CD4-positive, alpha-beta T cell treated with Interleukin-17A for 1 hour (primary cell): ENCODE data around the gene RTN4RL1.
"Not testable (repeated sequence)": the region's sequence is repeated elsewhere in the genome, so short reads cannot be mapped to it uniquely, and the experiment has no call there.

ENCODE experiments used
- DNase-seq: peaks from one replicate; pipeline ENCODE4 v3.0.0-alpha.2; 2020

The RTN4RL1 gene

DNA sequence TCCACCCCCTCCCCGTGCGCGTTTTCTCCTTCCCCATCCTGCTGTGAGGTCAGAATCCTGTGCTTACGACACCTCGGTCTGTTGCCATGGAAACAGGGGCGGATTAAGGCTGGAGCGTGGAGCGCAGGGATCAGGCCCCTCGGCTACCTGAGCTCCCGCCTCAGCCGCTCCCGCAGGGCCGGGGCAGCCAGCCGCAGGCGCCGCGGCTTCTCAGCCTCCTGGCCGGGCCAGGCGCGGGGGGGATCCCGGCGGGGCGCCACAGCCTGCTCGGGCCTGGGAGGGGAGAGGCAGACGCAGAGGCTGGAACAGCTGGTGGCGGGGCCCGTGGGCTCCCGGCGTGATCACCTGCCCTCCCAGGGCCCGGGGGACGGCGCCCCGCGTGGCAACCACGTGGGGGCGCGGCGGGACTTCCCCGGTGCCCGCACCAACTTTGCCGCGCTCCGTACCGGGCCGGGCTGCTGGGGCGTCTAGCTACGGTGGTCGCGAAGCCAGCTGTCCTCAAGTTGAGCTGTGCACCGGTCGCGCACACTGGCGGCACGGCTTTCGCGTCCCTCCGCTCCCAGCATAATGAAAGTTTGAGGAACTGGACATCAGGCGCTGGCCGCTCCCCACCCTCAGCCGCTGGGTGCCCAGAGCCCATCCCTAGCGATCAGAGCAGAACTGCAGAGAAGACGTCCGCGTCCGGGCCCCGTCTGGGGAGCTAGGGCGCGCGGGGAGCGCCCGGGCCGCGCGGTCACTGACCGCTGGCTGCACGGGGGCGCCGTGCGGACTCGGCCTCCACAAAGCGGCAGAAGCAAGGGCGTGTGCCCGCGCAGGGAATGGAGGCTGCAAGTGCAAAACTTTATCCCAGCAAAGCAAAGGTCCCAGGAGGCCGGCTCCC lies 1.2 kb downstream of the RTN4RL1 start:
- DNase-seq = peak; percentile 65

GRCh38 chr17:2023256-2023655 lies 1.9 kb downstream of the RTN4RL1 start:
- DNase-seq = no peak

DNA sequence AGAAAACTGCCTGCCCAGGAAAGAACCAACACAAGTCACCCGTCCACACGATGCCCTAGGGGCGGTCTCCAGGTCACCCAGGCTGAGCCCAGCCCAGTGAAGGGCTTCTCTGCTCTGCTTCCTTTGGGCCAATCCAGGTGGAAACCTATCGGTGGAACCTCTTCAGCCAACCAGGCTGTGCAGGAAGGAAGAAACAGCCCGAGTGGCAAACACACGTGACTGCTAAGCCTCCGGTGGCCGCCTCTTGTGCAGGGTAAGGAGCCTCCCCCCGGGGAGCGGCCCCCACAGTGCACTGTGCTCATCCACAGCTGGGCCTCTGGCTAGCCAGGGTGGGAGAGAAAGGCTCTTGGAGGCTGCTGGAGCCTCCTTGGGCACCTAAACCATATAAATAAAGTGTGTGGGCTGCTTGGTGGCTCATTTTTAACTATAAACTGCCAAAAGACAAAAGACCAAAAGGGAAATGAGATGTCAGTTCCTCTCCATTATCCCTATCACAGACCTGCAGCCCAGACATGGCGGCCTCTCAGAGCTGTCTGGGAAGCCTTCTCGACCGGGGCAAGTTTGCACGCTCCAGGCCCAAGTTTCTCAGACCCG lies 2.4 kb downstream of the RTN4RL1 start:
- DNase-seq = no peak

DNA sequence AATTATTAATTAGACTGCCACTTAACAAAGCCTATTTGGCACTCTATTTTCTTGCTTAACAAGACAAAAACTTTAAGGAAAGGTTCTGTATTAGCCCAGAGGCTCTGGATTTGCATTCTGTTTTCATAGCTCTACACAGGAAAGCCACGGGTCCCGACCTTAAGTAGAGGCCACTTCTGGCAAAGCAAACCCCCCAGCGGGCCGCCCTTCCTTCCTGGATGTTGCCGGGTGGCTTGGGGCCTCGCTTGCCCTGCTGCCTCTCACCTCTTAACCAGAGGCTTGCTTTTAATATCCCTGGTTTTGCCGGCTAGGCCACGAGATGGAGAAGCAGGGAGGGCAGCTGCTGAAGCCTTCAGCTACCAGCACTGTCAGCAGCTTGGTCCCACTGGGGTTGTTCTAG lies 4.4 kb downstream of the RTN4RL1 start:
- no peak for DNase-seq

GRCh38 chr17:2019723-2020122 lies 5.4 kb downstream of the RTN4RL1 start:
- DNase-seq = no peak

DNA sequence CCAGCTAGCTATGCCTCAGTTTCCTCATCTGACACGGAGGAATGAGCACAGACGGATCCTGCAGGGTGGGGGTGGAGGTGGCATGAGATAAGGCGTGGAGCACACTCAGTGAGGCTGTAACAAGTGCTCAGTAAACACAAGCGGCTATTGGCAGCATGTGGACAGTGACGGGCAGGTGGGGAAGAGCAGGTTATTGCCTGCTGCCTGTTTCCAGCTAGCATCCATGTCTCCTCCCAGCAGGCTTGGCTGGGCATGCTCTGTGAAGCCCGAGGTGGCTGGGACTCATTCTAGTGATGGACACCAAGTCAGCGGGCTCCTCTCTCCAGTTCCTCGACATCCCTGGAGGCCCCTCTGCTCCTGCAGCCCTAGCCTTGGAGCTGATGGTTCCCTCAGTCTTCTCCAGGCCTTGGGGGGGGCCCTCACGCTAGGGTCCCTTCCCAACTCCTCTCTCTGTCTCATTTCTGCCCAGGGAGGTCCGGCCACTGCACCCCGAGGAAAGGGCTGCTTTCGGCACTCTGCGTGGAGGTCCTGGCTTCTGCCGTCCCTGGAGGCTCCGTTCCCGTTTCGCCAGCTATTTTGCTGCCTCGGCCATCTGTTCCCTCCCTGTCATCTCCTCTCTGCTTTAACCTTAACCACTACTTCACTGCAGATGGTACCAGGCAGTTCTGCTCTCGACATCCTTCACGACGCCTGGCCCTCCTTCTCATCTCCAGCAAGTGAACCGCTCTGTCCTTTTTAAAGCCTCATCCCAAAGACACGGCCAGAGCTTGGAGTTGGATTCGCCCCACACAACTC lies 6.2 kb downstream of the RTN4RL1 start:
- no peak for DNase-seq

DNA sequence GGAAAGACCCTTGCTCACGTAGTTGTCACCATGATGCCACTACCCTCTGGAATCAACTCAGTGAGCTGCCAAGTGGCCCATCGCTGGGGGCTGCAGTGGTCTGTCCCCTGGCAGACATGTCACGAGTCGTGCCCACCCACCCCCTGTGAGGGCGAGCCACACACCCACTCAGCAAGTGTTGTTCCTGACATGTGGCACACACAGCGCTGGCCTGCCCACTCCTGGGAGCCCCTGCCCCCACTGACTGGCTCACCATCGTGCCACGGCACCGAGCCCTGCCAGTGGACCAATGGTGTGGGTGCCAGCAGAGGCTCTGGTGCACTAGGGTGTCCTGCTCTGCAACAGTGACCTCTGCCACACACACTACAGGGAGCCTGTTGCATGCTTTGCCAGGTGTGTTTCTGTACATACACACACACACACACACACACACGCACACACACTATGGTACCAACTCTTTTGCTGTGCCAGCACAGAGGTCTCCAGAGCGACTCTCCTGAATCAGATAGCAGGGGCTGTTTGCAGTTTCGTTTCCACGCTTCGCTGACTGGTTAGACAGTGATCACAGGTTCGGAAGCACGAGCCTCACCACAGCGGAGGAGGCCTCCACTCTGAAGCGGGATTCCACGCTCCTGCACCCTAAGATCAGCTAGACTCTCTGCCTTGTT lies 7.7 kb downstream of the RTN4RL1 start:
- DNase-seq = no peak

- DNase-seq = no peak
Observed at GRCh38 chr17:2016494-2016893, 8.6 kb downstream of the RTN4RL1 start.

GRCh38 chr17:2015314-2015713 lies 9.8 kb downstream of the RTN4RL1 start:
- DNase-seq = no peak

GRCh38 chr17:2013994-2014317 lies 11.2 kb downstream of the RTN4RL1 start:
- DNase-seq = no peak

DNA sequence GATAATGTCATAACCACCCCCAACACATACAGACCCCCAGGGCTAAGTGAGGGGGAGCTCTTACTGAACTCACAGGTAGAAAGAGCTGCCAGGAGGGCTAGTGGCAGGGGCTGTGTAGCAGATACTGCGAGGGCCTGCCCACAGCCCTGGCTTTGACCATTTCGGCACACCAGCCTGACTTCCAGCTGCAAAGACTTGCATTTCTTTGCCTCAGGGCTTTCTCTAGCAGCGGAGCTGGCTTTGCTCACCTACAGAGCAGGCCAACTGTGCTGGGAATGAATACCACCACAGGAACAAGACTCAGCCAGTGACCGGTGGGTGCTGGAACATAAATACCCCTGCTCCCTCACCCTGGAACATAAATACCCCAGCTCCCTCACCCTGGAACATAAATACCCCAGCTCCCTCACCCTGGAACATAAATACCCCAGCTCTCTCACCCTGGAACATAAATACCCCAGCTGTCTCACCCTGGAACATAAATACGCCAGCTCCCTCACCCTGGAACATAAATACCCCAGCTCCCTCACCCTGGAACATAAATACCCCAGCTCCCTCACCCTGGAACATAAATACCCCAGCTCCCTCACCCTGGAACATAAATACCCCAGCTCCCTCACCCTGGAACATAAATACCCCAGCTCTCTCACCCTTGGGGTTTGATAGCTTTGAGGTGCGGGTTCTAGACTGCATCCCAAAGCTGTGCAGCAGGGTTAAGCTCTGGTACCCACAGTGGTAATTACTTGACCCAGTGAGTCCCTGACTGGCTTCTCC lies 11.7 kb downstream of the RTN4RL1 start:
- DNase-seq = not testable (repeated sequence)

DNA sequence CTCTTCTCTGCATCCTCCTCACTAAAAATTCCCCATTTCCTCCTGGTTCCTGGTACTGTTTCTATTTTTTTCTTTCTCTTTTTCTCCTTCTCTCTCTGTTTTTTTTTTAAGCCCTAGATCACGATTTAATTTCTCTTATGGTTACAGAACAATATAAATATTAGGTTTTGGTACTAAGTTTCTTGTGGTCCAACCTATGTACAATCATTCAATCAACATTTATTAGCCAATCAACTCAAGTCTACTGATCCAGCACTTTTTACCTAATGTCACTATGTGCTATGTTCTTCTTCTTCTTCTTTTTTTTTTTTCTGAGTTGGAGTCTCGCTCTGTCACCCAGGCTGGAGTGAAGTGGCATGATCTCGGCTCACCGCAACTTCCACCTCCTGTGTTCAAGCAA lies 12.6 kb downstream of the RTN4RL1 start:
- DNase-seq = no peak

- no peak for DNase-seq
Observed at GRCh38 chr17:2011411-2012371, 13.4 kb downstream of the RTN4RL1 start.

- DNase-seq = no peak
Observed at GRCh38 chr17:2009737-2010136, 15.4 kb downstream of the RTN4RL1 start.

- DNase-seq = no peak
Observed at GRCh38 chr17:2008332-2009126, 16.6 kb downstream of the RTN4RL1 start.

DNA sequence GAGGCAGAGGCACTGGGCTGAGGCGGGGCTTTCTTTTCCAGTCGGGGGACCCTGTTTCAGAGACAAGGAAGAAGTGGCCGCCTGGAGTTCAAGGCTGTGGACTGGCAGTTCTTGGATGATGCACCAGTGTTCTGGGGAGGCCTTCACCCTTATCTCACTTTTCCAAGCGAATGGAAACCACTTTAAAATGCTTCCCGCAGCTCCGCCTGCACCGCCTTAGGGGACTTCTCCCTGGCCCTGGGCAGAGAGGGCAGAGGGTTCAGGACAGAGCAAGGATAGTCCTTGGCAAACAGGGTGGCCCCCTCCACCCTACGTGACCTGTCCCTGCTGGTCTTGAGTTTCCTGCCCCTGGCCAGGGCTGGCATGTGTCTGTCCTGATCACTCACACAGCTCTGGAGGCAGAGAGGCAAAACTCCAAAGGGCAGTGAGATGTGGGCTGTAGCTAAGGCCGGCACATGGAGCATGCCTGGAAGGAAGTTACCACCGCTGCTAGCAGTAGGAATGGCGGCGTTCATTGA lies 20.6 kb downstream of the RTN4RL1 start:
- no peak for DNase-seq

- DNase-seq = no peak
Observed at GRCh38 chr17:2003525-2003924, 21.6 kb downstream of the RTN4RL1 start.

DNA sequence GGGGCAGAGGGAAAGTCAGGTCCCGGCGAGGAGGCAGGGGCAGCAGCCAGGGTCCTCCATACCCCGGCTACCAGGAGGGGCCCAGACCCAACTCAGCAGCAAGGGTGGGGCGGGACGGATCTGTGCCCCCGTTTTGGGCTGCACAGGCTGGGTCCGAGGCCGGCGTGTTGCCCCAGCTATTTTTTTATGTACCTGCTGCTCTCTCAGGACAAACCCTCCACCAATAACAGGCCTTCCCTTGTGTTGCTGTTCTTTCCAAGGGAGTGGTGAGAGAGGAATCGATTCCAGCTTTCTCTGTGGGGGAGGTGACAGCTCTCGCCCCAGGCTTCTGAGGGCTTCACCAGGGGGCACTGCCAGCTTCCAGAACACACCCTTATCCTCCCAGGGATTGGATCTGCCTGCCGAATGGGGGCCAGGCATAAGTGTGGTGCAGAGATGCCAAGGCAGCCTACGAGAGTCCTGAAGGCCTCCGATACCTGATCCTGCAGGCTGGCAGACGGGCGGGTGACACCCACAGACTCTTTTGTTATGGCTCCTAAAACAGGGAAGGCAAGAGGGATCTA lies 22.3 kb downstream of the RTN4RL1 start:
- no peak for DNase-seq

DNA sequence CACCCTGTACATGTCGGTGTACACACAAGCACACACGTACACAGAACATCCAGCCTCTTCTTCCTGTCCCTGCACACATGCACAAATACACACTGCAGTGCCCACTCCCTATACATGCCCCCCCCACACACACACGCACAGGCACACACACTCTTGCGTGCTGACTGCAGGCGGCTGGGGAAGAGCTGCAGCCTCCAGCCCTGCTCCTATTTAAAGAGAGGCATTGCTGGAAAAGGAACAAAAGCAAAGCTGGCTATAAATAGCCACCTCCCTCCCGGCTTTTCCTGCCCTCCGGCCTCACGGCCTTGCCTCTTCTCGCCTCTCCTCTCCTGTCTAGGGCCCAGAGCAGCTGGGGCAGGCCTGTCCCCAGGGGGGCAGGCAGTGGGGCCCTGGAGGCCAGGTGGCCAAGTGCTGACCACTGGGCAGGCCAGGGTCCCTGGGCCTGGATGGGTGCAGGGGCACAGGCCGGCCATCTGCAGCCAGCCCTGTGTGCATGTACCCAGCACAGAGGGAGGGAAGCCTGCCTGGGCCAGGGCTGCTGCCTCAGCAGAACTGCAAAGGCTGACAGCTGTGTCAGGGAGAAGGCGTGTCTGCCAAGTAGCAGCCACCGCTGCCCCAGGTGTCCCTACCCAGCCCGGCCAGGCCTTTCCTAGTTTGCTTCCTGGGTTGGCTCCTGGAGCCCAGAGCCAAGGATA lies 25.4 kb downstream of the RTN4RL1 start:
- no peak for DNase-seq
